Hepatocyte (in vitro differentiated cells): Measurements from ENCODE around the gene CCM2.

Source experiments
- EZH2 ChIP-seq: fragments of 200-600 bp; sonication (generic); IDR thresholded peaks from 2 replicates; pipeline ENCODE4 v1.6.1; 2016; ENCODE audit warnings: antibody characterized with exemption, mild to moderate bottlenecking, borderline replicate concordance
- TF ChIP-seq, protein P1 (sequence below): fragments of 200-600 bp; sonication (generic); IDR thresholded peaks from 2 replicates; pipeline ENCODE4 v1.5.1; 2016; ENCODE audit warnings: antibody characterized with exemption, mild to moderate bottlenecking; ENCODE audit not compliant: poor library complexity

DNA sequence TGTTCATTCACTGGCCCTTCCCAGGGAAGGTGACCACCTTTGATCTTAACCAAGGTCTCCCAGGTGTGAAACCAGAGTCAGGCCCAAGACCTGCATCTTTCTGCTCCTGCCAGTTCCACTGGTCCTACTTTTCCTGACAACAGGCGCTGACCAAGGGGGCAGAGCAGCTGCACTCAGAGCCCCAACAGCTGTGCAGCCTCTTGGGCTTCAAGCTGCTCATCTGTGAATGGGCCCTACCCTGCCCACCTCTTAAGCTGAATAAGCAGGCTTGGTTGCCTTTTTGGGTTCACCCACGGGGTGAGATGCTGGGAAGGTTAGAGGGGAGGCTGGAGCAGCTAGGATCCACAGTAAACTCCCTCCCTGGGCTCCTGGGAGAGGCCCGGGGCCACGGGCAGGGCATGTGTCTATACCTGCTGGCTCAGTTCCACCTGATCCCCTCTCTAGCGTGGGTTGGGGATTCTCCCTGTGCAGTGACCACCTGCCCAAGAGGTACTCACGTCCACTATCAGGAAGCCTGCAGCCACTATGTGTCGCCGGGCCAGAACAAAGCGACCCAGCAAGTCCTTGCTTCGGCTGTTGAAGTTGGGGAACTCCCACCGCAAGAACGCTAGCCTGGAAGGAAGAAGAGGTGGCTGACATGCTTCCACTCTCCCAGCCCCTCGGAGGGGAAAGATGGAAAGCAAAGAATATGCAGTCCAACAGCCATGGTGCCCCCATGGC is 100.9 kb downstream of the CCM2 start:
- TF ChIP-seq, protein P1, sequence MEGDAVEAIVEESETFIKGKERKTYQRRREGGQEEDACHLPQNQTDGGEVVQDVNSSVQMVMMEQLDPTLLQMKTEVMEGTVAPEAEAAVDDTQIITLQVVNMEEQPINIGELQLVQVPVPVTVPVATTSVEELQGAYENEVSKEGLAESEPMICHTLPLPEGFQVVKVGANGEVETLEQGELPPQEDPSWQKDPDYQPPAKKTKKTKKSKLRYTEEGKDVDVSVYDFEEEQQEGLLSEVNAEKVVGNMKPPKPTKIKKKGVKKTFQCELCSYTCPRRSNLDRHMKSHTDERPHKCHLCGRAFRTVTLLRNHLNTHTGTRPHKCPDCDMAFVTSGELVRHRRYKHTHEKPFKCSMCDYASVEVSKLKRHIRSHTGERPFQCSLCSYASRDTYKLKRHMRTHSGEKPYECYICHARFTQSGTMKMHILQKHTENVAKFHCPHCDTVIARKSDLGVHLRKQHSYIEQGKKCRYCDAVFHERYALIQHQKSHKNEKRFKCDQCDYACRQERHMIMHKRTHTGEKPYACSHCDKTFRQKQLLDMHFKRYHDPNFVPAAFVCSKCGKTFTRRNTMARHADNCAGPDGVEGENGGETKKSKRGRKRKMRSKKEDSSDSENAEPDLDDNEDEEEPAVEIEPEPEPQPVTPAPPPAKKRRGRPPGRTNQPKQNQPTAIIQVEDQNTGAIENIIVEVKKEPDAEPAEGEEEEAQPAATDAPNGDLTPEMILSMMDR: no peak
- TF ChIP-seq EZH2: no peak
